Neural cell (in vitro differentiated cells): ENCODE results near the gene ADAMTSL4. TPM values are rescaled to one million over a fixed set of nuclear protein-coding genes. Genes with fewer than 3 reads are reported as not detected.

Experiments
- H2AFZ ChIP-seq: fragments of 200-600, 300-800 bp; sonication (generic), shearing (Covaris generic); 2 replicates; pipeline ENCODE4 v1.6.0; 2014; ENCODE audit warnings: low read depth, mild to moderate bottlenecking, antibody characterized with exemption, low read length, moderate library complexity
- H3F3A ChIP-seq: fragments of 200-600 bp; shearing (Covaris generic); 2 replicates; pipeline ENCODE4 v1.6.1; 2016; ENCODE audit warnings: mild to moderate bottlenecking, moderate library complexity, mixed read lengths, antibody characterized with exemption, low read length; ENCODE audit not compliant: insufficient read depth, poor library complexity, severe bottlenecking
- H3K27ac ChIP-seq: fragments of 200-600, 300-800 bp; sonication (generic), shearing (Covaris generic); 2 replicates; pipeline ENCODE4 v1.5.1; 2014; ENCODE audit warnings: mild to moderate bottlenecking, low read length, moderate library complexity
- H3K27me3 ChIP-seq: fragments of 300-800, 200-600 bp; sonication (generic), shearing (Covaris generic); 2 replicates; pipeline ENCODE4 v1.6.0; 2014; ENCODE audit warnings: mild to moderate bottlenecking, low read depth, low read length, moderate library complexity; ENCODE audit not compliant: insufficient read depth
- H3K36me3 ChIP-seq: fragments of 300-800, 200-600 bp; sonication (generic), shearing (Covaris generic); 2 replicates; pipeline ENCODE4 v1.5.1; 2014; ENCODE audit warnings: mild to moderate bottlenecking, antibody characterized with exemption, low read length, moderate library complexity; ENCODE audit not compliant: insufficient read depth
- H3K4me2 ChIP-seq: fragments of 300-800, 200-600 bp; sonication (generic), shearing (Covaris generic); 2 replicates; pipeline ENCODE4 v1.6.0; 2014; ENCODE audit warnings: mild to moderate bottlenecking, low read length
- H3K4me3 ChIP-seq: fragments of 300-800, 200-600 bp; sonication (generic), shearing (Covaris generic); 2 replicates; pipeline ENCODE4 v1.5.1; 2014; ENCODE audit warnings: mild to moderate bottlenecking, low read length, moderate library complexity
- H3K79me2 ChIP-seq: fragments of 200-600 bp; shearing (Covaris generic); replicated peaks from 2 replicates; pipeline ENCODE4 v1.6.0; 2014; ENCODE audit warnings: mild to moderate bottlenecking, low read length, moderate library complexity; ENCODE audit not compliant: insufficient read depth
- H3K9ac ChIP-seq: fragments of 300-800, 200-600 bp; sonication (generic), shearing (Covaris generic); 2 replicates; pipeline ENCODE4 v1.6.1; 2016; ENCODE audit warnings: mild to moderate bottlenecking, low read length, mixed read lengths
- H3K9me2 ChIP-seq: fragments of 200-600 bp; shearing (Covaris generic); 2 replicates; pipeline ENCODE4 v1.6.1; 2016; ENCODE audit warnings: mild to moderate bottlenecking, low read length, mixed read lengths; ENCODE audit not compliant: insufficient read depth
- H3K9me3 ChIP-seq: fragments of 200-600, 300-800 bp; sonication (generic), shearing (Covaris generic); 2 replicates; pipeline ENCODE4 v1.6.1; 2016; ENCODE audit warnings: mild to moderate bottlenecking, mixed run types, low read length, moderate library complexity, mixed read lengths
- H4K20me1 ChIP-seq: fragments of 200-600 bp; shearing (Covaris generic); 2 replicates; pipeline ENCODE4 v1.6.1; 2016; ENCODE audit warnings: mild to moderate bottlenecking, mixed run types; ENCODE audit not compliant: insufficient read depth
- CTCF ChIP-seq: fragments of 450-650 bp; IDR thresholded peaks from 2 replicates; pipeline ENCODE4 v1.5.1; 2014; ENCODE audit warnings: antibody characterized with exemption, mild to moderate bottlenecking, moderate library complexity; ENCODE audit not compliant: poor library complexity, severe bottlenecking
- EP300 ChIP-seq: fragments of 450-650 bp; conservative IDR thresholded peaks from 2 replicates; pipeline ENCODE4 v1.6.1; 2014; ENCODE audit warnings: antibody characterized with exemption, mild to moderate bottlenecking, moderate library complexity; ENCODE audit not compliant: poor library complexity, severe bottlenecking
- EZH2 ChIP-seq: fragments of 200-600, 300-800 bp; shearing (Covaris generic), sonication (generic); IDR thresholded peaks from 2 replicates; pipeline ENCODE4 v1.6.1; 2014; ENCODE audit warnings: antibody characterized with exemption, low read length, borderline replicate concordance, mild to moderate bottlenecking; ENCODE audit not compliant: insufficient read depth, poor library complexity, severe bottlenecking
- MXI1 ChIP-seq: fragments of 450-650 bp; conservative IDR thresholded peaks from 2 replicates; pipeline ENCODE4 v1.6.1; 2014; ENCODE audit warnings: antibody characterized with exemption, mild to moderate bottlenecking; ENCODE audit not compliant: poor library complexity, severe bottlenecking
- POLR2AphosphoS5 ChIP-seq: IDR thresholded peaks from 2 replicates; pipeline ENCODE4 v1.6.1; 2012
- RAD21 ChIP-seq: fragments of 450-650 bp; conservative IDR thresholded peaks from 2 replicates; pipeline ENCODE4 v1.6.1; 2014; ENCODE audit warnings: antibody characterized with exemption, mild to moderate bottlenecking, moderate library complexity
- REST ChIP-seq: IDR thresholded peaks from 2 replicates; pipeline ENCODE4 v1.6.1; 2012; ENCODE audit warnings: borderline replicate concordance
- SMC3 ChIP-seq: fragments of 450-650 bp; conservative IDR thresholded peaks from 2 replicates; pipeline ENCODE4 v1.6.1; 2014; ENCODE audit warnings: antibody characterized with exemption, mild to moderate bottlenecking, moderate library complexity; ENCODE audit not compliant: poor library complexity
- TAF1 ChIP-seq: IDR thresholded peaks from 2 replicates; pipeline ENCODE4 v1.6.1; 2012; ENCODE audit warnings: low read depth
- polyA plus RNA-seq: library from polyadenylated mRNA; depleted of rRNA; stranded (reverse); fragments of >200 nt; gene quantifications from 2 replicates; pipeline ENCODE4 v1.2.3, GENCODE V29; 2014

ADAMTSL4 gene
- polyA plus RNA-seq, 1 donor from 2014 or later: not detected

GRCh38 chr1:150552911-150553289 is 3.7 kb downstream of the ADAMTSL4 start:
- H3K4me3 ChIP-seq: no peak overlapping the region
- no peak overlapping the region for H3K9ac ChIP-seq
- no peak for TF ChIP-seq EZH2
- no peak for TF ChIP-seq POLR2AphosphoS5
- no peak for TF ChIP-seq EP300
- no peak for TF ChIP-seq RAD21
- no peak for TF ChIP-seq MXI1
- no peak for TF ChIP-seq REST
- TF ChIP-seq SMC3: no peak
- no peak for TF ChIP-seq TAF1
- TF ChIP-seq CTCF: no peak
- no peak overlapping the region for H3K27ac ChIP-seq
- H3K9me2 ChIP-seq: no peaks in the 10 kb centered on the region
- H3K4me2 ChIP-seq: no peak overlapping the region
- no peaks in the 10 kb centered on the region for H3K79me2 ChIP-seq
- no peaks in the 10 kb centered on the region for H3K36me3 ChIP-seq
- H4K20me1 ChIP-seq: no peaks in the 10 kb centered on the region
- peaks cover 12% of the 10 kb centered on the region for H3K27me3 ChIP-seq
- no peaks in the 10 kb centered on the region for H3K9me3 ChIP-seq
- H2AFZ ChIP-seq: no peak overlapping the region
- H3F3A ChIP-seq: no peaks in the 10 kb centered on the region

GRCh38 chr1:150553392-150554085 is 4.3 kb downstream of the ADAMTSL4 start:
- no peak overlapping the region for H3K9ac ChIP-seq
- no peaks in the 10 kb centered on the region for H3K9me3 ChIP-seq
- no peak overlapping the region for H3K4me3 ChIP-seq
- no peak overlapping the region for H3K27ac ChIP-seq
- no peaks in the 10 kb centered on the region for H3K36me3 ChIP-seq
- no peaks in the 10 kb centered on the region for H3K79me2 ChIP-seq
- no peaks in the 10 kb centered on the region for H3K9me2 ChIP-seq
- no peak overlapping the region for H2AFZ ChIP-seq
- no peaks in the 10 kb centered on the region for H3F3A ChIP-seq
- no peak overlapping the region for H3K4me2 ChIP-seq
- TF ChIP-seq RAD21 (no peak), MXI1 (no peak), CTCF (no peak), SMC3 (no peak), EZH2 (no peak), EP300 (no peak), TAF1 (no peak), REST (no peak), POLR2AphosphoS5 (no peak)
- peaks cover 9% of the 10 kb centered on the region for H3K27me3 ChIP-seq
- no peaks in the 10 kb centered on the region for H4K20me1 ChIP-seq
